CD4-positive, alpha-beta T cell treated with Interleukin-1 beta for 1 hour (primary cell): ENCODE results near the gene CHST11.

ENCODE experiments used
- DNase-seq, 2 donors: peaks; one replicate each; pipeline ENCODE4 v3.0.0-alpha.2; 2020 to 2022

CHST11 gene

GRCh38 chr12:104456417-104456949 is at the start of gene CHST11:
CHST11 (plus strand) TSS chr12:104456948.
- peak; percentile 80 to 82 for DNase-seq

DNA sequence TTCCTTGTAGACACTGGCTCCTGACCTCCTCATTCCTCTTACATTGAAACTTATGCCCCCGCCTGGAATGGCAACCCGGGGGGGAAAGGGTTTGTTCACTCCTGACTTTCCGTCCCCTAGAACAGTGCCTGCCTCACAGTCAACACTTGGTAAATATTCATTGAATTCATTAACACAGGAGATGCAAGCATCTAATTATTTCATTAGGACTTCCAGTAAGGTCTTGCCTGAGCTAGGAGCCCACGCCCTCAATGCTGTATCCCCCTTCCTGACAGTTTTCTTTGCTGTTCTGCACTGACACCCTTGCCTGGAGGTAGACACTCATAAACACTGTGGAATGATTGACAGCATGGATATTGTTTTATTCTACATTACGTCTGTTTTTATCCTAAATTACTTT is 49.3 kb upstream of the CHST11 start:
- DNase-seq = no peak

DNA sequence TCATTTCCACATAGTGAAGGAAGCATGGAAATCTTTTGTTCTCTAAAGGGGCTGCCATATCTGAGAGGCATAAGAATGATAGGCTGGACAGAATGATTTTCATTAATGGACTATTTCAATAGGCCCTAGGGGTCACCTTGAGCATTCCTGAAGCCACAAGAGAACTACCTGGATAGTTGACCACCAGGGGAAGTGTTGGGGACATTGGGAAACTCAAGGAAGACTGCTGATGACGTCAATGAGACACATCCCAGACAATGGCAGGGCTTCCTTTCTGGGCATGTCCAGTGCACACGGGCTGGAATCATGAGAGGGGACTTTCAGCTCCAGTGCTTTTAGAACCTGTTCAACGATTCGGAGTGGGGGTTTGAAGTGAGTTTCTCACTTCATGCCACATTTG is 48.8 kb upstream of the CHST11 start:
- no peak for DNase-seq

DNA sequence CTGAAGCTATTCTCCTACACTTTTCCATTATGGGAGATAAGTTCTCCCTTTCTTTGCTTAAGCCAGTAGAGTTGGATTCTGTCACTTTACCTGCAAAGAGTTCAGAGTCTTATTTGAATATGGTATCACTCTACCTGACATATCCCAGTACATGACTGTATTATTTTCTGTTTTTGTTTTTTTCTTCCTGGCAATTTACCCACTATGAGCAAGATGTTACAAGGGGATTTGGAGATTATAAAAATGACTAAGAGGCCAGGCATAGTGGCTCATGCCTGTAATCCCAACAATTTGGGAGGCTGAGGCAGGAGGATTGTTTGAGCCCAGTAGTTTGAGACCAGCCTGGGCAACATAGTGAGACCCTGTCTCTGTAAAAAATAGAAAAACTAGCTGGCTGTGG is 46.4 kb upstream of the CHST11 start:
- no peak for DNase-seq

GRCh38 chr12:104410786-104411185 is 46.0 kb upstream of the CHST11 start:
- no peak for DNase-seq

- DNase-seq = no peak
Measured at GRCh38 chr12:104411826-104412641, 44.7 kb upstream of the CHST11 start.

DNA sequence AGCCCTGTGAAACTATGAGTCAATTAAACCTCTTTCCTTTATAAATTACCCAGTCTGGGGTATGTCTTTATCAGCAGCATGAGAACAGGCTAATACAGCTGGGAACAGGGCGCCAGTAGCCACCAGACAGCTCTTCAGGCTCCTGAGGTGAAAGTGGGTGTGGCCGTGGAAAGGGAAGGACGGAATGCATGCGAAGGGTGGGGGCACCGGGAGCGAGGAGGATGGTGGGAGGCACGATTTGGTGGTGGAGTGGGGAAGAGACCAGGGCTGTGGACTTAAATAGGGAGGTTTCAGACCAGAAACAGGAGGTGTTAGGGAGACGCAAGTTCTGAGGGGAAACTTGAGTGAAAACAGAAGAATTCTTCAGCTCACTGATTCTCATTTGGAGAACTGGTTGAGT is 44.1 kb upstream of the CHST11 start:
- DNase-seq = no peak

DNA sequence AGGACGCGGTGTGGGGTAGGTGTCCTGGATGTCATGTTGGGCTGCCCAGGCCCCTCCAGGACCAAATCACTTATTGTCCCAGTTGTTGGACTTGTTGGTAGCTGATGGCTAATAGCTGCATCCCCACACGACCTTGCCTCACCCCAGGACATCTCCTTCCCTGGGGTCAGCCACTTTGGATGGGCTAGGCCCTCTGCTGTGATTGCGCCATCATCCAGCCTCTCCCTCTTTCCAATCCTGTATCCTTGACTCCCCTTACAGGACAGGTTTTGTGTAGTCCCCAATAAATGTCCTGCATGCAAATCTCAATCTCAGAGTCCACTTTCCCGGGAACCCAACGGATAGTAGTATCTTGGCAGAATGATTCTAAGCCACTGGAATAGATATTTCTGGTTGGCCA is 43.4 kb upstream of the CHST11 start:
- no peak for DNase-seq

DNA sequence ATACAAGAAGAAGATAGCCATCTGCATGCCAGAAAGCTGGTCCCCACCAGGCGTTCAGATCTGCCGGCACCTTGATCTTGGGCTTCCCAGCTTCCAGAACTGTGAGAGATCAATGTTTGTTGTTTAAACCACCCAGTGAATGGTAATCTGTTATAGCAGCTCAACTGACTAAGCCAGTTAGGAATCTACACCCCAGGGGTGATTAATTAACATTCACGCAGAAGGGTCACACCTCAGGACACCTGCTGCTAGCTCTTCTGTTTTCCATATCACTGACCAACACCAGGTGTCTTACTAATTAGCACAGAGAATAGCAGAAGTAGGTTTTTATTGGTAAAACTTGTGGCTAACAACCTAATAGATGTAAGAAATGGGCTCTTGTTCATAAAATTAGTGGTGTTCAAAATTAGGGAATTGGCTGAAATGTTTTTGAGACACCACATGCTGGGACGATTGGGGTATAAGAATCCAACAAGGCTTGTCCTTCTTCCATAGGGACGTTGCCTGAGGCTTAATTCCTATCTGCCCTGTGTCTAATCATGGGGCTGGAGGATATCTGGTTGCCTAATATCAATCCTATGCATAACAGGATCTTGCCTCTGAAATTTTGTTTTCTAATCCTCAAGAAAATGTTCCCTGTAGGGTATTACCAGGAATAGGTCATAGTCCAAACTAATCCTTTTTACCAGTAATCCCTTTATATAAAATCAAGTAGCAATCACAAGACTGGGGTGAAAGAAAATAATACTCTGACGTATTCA is 42.0 kb upstream of the CHST11 start:
- no peak for DNase-seq

DNA sequence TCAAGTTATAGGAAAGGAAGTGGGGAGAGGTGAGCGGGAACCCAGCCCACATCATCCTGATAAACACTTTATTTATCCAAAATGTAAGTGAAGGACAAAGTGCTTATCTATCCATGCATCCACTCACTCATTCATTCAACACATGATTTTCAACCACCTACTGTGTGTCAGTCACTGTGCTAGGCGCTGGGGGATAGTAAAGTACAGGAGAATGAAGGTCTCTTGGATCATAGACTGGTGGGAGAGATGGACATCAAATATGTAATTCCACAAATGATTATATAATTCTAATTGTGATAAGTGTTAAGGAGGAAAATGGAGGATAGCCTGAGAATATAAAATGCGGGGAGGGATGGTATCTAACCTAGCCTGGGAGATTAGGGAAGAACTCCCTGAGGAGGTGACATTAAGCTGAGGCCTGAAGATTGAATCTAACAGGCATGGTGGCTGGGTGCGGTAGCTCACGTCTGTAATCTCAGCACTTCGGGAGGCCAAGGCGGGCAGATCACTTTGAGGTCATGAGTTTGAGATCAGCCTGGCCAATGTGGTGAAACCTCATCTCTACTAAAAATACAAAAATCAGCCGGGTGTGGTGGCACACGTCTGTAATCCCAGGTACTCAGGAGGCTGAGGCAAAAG is 41.3 kb upstream of the CHST11 start:
- DNase-seq = no peak

DNA sequence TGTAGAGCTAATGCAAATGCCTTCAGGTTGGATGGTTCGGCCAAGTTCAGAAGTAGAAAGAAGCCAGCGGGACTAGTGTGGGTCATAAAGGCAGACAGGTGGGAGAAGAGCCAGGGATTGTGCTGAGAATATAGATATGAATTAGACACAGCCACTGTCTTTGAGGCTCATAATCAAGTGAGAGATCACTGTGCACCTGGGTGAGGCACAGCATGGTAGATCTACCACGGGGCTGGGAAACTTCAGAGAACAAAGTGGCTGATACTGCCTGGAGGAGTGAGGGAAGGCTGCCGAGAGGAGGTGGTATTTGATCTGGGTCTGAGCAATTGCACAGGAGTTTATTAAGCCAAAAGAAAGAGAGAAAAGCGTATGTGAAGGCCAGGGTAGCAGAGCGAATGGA is 40.6 kb upstream of the CHST11 start:
- DNase-seq = no peak

- DNase-seq = no peak
Measured at GRCh38 chr12:104416585-104416984, 40.2 kb upstream of the CHST11 start.

- DNase-seq = no peak
Measured at GRCh38 chr12:104419717-104420116, 37.0 kb upstream of the CHST11 start.

- DNase-seq = no peak
Measured at GRCh38 chr12:104420868-104421267, 35.9 kb upstream of the CHST11 start.

DNA sequence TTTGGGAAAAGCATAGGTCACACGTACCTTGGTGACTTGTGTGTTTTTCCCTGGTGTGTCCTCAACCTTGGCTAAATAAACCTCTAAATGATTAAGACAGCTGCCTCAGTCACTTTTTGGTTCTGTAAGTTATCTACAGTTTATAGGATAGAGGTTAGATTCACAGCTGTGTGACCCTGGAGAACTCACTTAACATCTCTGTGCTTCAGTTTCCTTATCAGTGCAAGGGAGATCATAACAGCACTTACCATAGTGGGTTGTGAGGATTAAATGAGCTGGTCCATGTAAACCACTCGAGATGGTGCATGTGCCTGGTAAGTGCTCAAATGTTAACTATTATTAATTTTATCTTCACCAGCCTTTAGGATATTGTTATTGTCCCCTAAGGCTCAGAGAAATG is 35.4 kb upstream of the CHST11 start:
- DNase-seq = no peak

DNA sequence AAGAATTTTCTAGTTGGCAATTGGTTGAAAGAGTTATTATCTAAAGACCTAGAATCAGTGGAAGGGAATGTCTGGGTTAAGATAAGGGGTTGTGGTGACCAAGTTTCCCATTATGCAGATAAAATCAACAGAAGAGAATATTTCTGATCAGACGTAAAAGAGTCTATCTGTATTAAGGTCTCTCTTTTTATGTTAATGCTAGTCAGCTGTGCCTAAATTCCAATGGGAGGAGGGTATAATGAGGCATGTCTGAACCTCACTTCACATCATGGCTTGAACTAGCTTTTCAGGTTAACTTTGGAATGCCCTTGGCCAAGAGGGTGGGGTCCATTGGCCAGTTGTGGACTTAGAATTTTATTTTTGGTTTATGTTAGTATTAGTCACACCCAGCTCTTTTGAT is 34.3 kb upstream of the CHST11 start:
- DNase-seq = no peak

GRCh38 chr12:104423273-104423672 is 33.5 kb upstream of the CHST11 start:
- DNase-seq = no peak

GRCh38 chr12:104423809-104424208 is 32.9 kb upstream of the CHST11 start:
- DNase-seq = no peak

GRCh38 chr12:104424955-104425354 is 31.8 kb upstream of the CHST11 start:
- DNase-seq = no peak

GRCh38 chr12:104425614-104426013 is 31.1 kb upstream of the CHST11 start:
- DNase-seq = no peak

- no peak for DNase-seq
Measured at GRCh38 chr12:104426926-104427546, 29.7 kb upstream of the CHST11 start.

- peak in 1 of 2 donors; percentile 8 for DNase-seq
Measured at GRCh38 chr12:104427547-104427938, 29.2 kb upstream of the CHST11 start.

- no peak for DNase-seq
Measured at GRCh38 chr12:104433061-104433460, 23.7 kb upstream of the CHST11 start.
